HEK293T (cell line): ENCODE results near the gene LIMS2.

Source experiments
- BHLHE40 ChIP-seq: fragments of 450-650 bp; IDR thresholded peaks from 2 replicates; pipeline ENCODE4 v1.6.1; 2016; ENCODE audit warnings: mild to moderate bottlenecking, moderate library complexity, borderline replicate concordance
- ELF4 ChIP-seq: fragments of 450-650 bp; IDR thresholded peaks from 2 replicates; pipeline ENCODE4 v1.6.1; 2017; ENCODE audit warnings: antibody characterized with exemption
- FOXM1 ChIP-seq: fragments of 450-650 bp; IDR thresholded peaks from 2 replicates; pipeline ENCODE4 v1.6.1; 2017; ENCODE audit warnings: mild to moderate bottlenecking, borderline replicate concordance
- SP1 ChIP-seq: fragments of 450-650 bp; IDR thresholded peaks from 2 replicates; pipeline ENCODE4 v1.6.1; 2017

GRCh38 chr2:127721311-127721977 lies 46.1 kb upstream of the LIMS2 start:
- TF ChIP-seq ELF4 (no peak), FOXM1 (no peak), SP1 (no peak), BHLHE40 (no peak)
